ENCODE data around the gene ELMO1. TPM values are rescaled to one million over a fixed set of nuclear protein-coding genes. Genes with fewer than 3 reads are reported as not detected.

Gene ELMO1
- total and polyA plus RNA-seq, 2 experiments from 2014 or later: 6.5 to 24.9 TPM

DNA sequence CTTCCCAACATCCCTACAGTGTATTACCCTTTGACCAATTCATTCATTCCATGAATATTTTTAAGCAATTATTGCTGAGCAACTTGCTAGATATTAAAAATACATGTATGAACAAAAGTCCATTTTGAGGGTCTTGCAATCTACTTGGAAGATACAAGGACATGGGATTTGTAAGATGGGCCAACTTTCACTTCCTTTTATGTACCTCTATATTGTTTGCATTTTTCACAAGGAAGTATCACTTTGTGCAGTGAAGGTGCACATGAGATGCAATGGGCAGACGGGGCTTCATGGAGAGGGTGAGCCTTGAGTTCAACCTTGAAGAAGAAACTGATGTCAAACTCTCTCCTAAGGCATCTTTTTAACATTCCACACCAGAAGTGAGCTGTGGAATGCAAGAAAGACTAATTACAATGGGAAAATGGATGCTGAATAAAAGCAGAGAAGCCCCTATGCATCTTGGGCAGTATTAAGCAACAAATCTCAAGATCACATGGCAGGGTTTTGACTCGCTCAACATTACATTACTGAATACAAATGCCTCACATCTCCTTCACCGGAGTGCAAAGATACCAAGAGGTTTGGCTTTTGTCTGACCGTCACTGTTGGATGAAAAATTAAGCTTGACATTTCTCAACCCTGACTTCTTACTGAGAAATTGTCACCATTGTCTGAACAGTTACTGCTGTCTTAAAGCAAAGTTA is 341.5 kb downstream of the ELMO1 start:
- H3K4me3 ChIP-seq: no peak overlapping the region
- 0 out of 3 replicates have a peak, but pooled peaks cover 6% of the 10 kb centered on the region for H3K4me1 Mint-ChIP-seq
- no peaks in the 10 kb centered on the region for H4K20me1 ChIP-seq (replicated peaks; ENCODE audit: insufficient read depth)
- DNase-seq (ENCODE audit: low spot score) (no peak), ATAC-seq (no peak)
- H3K27me3 ChIP-seq (ENCODE audit: insufficient read depth): no peaks in the 10 kb centered on the region
- no peak overlapping the region for H3K4me3 Mint-ChIP-seq
- H3K27ac ChIP-seq (ENCODE audit: low read depth): no peak overlapping the region
- no peak overlapping the region for H3K4me2 ChIP-seq
- H3K4me1 ChIP-seq (ENCODE audit: insufficient read depth): no peaks in the 10 kb centered on the region
- H3K27ac Mint-ChIP-seq: no peak overlapping the region
- no peaks in the 10 kb centered on the region for H3K36me3 ChIP-seq (ENCODE audit: insufficient read depth)
- H2AFZ ChIP-seq: no peak overlapping the region
- H3K9me2 ChIP-seq (ENCODE audit: insufficient read depth): 0 out of 2 replicates have a peak, but pooled peaks cover under 1% of the 10 kb centered on the region
- H3K36me3 Mint-ChIP-seq (ENCODE audit: low read depth): no peaks in the 10 kb centered on the region
- TF ChIP-seq EZH2 (IDR thresholded peaks at IDR 0.05; ENCODE audit: low read depth, unreplicated experiment): no peak
- no peak for TF ChIP-seq POLR2AphosphoS5 (IDR thresholded peaks at IDR 0.05; ENCODE audit: low read depth)
- TF ChIP-seq ETS1 (IDR thresholded peaks at IDR 0.05): no peak
- TF ChIP-seq STAT1 (IDR thresholded peaks at IDR 0.05; ENCODE audit: unreplicated experiment): no peak
- no peak for TF ChIP-seq ZNF462 (CRISPR knock-in tag; IDR thresholded peaks at IDR 0.05)
- TF ChIP-seq JUNB (IDR thresholded peaks at IDR 0.05; ENCODE audit: unreplicated experiment): no peak
- no peak for TF ChIP-seq ZNF114 (CRISPR knock-in tag; IDR thresholded peaks at IDR 0.05)
- TF ChIP-seq CTCF (conservative IDR thresholded peaks at IDR 0.05; ENCODE audit: low read depth in 2 of 2): no peak
- no peak for TF ChIP-seq EZH2phosphoT487 (IDR thresholded peaks at IDR 0.05; ENCODE audit: unreplicated experiment)
- TF ChIP-seq, protein P1, sequence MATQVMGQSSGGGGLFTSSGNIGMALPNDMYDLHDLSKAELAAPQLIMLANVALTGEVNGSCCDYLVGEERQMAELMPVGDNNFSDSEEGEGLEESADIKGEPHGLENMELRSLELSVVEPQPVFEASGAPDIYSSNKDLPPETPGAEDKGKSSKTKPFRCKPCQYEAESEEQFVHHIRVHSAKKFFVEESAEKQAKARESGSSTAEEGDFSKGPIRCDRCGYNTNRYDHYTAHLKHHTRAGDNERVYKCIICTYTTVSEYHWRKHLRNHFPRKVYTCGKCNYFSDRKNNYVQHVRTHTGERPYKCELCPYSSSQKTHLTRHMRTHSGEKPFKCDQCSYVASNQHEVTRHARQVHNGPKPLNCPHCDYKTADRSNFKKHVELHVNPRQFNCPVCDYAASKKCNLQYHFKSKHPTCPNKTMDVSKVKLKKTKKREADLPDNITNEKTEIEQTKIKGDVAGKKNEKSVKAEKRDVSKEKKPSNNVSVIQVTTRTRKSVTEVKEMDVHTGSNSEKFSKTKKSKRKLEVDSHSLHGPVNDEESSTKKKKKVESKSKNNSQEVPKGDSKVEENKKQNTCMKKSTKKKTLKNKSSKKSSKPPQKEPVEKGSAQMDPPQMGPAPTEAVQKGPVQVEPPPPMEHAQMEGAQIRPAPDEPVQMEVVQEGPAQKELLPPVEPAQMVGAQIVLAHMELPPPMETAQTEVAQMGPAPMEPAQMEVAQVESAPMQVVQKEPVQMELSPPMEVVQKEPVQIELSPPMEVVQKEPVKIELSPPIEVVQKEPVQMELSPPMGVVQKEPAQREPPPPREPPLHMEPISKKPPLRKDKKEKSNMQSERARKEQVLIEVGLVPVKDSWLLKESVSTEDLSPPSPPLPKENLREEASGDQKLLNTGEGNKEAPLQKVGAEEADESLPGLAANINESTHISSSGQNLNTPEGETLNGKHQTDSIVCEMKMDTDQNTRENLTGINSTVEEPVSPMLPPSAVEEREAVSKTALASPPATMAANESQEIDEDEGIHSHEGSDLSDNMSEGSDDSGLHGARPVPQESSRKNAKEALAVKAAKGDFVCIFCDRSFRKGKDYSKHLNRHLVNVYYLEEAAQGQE (IDR thresholded peaks at IDR 0.05; ENCODE audit: unreplicated experiment): no peak
- TF ChIP-seq CREB1 (CRISPR knock-in tag; IDR thresholded peaks at IDR 0.05; ENCODE audit: low read depth): no peak
- TF ChIP-seq NANOG (IDR thresholded peaks at IDR 0.05; ENCODE audit: borderline replicate concordance): no peak
- TF ChIP-seq ZNF331 (CRISPR knock-in tag; IDR thresholded peaks at IDR 0.05; ENCODE audit: low read depth): no peak
- no peaks in the 10 kb centered on the region for H3K9me3 Mint-ChIP-seq
- H3F3A ChIP-seq (replicated peaks; ENCODE audit: low read depth): no peaks in the 10 kb centered on the region
- no peaks in the 10 kb centered on the region for H3K79me2 ChIP-seq (replicated peaks; ENCODE audit: insufficient read depth)
- peaks cover 2% of the 10 kb centered on the region for H3K27me3 Mint-ChIP-seq (ENCODE audit: insufficient read depth, low read depth, poor library complexity)

All from GM23338 (cell line).